HG03439 (cell line): ENCODE data around the gene FRAS1.
"Not testable (repeated sequence)": the region's sequence is repeated elsewhere in the genome, so short reads cannot be mapped to it uniquely, and the experiment has no call there.

Experiments used
- ATAC-seq: cut with Tn5 transposase; IDR thresholded peaks from one replicate; pipeline ENCODE4 v1.9.1; 2021; ENCODE audit warnings: mild to moderate bottlenecking, moderate library complexity; ENCODE audit not compliant: unreplicated experiment

FRAS1 gene

GRCh38 chr4:78418406-78418805 lies 361.3 kb downstream of the FRAS1 start:
- no peak for ATAC-seq

DNA sequence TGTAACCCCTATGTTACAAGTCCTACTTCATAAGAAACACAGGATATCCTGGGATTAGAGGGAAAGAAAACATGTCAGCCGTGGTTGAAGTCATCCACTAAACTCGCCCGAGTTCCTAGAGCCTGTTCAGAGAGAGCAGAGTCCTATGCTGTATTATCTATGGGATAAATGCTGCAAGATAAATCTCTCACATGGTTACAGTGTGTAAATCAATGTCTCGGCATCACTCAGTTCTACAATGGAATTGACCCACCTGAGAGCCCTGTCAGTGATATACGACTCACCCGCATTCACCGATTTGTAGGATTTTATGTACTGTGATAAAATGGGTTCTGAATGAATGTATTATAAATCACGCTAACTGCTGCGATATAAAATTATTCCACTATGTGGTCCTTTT lies 366.7 kb downstream of the FRAS1 start:
- no peak for ATAC-seq

GRCh38 chr4:78424461-78424860 lies 367.3 kb downstream of the FRAS1 start:
- no peak for ATAC-seq

- no peak for ATAC-seq
Observed at GRCh38 chr4:78426972-78427371, 369.8 kb downstream of the FRAS1 start.

DNA sequence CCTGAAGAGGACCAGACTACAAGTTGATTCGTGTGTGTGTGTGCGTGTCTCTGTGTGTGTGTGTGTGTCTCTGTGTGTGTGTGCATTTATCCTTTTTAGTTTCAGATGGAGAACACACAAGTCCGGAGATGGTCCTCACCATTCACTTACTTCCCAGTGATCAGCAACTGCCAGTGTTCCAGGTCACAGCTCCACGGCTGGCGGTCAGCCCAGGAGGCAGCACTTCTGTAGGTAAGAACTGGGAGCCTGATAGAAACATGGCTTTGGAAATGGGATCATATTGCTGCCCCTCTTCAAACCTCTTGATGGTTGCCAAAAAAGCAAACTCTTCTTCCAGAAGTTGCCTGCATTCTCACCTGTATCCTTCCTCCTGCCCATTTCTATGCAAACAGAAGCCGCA lies 371.9 kb downstream of the FRAS1 start:
- no peak for ATAC-seq

DNA sequence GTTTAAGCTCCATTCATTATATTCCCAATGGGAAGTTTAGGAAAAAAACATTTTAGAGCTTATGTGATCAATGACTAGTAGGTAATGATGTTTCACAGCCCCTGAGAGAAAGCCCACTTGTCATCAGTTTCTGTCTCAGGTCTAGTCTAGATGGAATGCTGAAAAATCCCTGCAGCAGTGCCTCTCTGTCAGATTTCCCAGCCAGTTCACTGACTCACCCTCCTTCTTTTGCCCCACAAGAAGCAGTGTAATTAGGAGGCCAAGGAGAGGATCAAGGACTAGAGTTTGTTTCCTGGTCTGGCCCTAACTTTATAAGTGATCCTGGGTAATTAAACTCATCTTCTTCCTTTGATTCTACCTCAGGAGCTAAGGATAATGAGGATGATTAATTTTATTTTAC lies 375.8 kb downstream of the FRAS1 start:
- no peak for ATAC-seq

DNA sequence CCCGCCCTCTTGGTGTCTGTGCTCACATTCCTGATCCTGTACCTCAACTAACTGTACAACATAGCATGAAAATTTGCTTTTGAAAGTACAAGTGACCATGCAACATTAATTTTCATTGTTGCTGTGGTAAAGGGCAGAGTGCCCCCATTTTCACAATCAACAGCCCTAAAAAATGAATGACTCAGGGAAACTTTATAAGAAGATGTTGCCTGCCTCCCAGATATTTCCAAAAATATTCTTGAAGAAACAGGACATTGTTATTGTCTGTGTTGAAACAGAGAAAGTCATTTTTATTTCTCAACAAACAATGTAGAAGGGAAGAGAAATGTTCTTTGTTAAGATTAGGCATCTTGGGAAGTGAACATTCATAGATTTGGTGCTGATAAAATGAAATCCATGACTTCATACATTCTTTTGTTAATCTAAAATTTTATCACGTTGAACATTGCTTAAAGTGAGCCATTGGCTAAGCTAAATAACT lies 380.5 kb downstream of the FRAS1 start:
- no peak for ATAC-seq

DNA sequence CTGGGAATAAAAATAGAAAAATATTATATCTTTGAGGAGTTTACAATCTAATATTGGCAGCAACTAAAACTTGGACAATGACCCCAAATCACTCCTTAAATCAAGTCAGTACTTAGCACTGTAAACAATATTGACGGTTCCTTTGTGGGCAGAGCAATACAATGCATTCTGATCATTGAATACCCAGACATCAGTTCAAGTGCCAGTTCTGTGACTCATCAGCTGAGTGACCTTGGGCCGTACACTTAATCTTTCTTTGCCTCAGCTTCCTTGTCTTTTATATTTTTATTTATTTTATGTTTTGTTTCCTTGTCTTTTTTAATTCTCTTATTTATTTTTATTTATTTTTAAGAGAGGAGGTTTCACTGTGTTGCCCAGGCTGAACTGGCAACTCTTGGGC lies 382.2 kb downstream of the FRAS1 start:
- ATAC-seq: no peak

- ATAC-seq: no peak
Observed at GRCh38 chr4:78441756-78442155, 384.6 kb downstream of the FRAS1 start.

DNA sequence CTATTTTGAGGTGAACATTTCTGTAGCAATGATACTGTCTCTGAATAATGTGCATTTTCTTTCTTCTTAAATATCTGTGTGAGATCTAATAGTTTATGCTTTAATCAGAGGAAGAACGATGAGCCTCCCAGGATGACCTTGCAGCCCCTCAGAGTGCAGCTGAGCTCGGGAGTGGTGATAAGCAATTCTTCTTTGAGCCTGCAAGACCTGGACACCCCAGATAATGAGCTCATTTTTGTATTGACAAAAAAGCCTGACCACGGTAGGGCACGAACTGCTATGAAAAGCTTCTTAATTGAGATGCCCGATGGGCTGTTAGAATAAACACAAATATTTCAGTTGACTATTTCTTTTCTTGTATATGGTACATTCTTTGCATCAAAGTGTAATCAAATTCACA lies 389.5 kb downstream of the FRAS1 start:
- ATAC-seq: no peak

DNA sequence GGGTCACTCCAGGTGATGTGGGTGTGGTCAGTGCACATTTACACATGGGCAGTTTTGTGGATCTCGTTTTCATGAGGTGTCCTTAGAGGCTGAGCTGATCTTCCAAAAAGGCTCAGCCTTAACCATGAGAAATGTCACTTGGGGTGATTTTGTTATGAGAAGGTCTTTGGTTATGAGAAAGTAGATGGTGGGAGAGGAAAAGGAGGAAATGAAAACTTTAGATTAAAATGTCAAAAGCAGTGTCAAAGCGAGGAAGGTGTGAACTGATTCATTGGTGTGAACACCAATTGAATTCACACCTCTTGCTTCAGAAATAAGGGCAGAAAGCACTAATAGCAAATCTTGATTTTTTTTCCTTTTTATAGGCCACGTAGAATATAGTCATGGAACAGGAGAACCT lies 394.3 kb downstream of the FRAS1 start:
- no peak for ATAC-seq

- no peak for ATAC-seq
Observed at GRCh38 chr4:78454016-78454415, 396.9 kb downstream of the FRAS1 start.

DNA sequence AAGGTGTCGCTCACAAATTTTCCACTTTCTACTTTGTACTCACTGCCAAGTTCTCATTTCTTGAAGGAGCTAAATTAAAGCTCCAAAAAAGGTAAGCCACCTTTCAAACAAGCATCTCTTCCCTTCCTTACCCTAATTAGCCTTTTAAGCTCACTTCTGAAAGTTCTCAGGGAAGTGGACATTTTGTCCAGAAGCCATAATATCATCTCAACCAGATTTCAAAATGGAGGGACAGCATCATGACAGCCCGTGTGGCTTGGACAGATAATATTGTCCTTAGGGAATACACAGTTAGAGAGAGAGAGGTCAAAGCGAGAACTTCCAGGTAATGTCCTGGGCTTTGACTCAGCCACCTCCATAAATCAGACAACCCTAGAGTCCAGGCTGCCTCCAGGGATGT lies 400.6 kb downstream of the FRAS1 start:
- ATAC-seq: no peak

GRCh38 chr4:78459327-78459726 lies 402.2 kb downstream of the FRAS1 start:
- ATAC-seq: no peak

DNA sequence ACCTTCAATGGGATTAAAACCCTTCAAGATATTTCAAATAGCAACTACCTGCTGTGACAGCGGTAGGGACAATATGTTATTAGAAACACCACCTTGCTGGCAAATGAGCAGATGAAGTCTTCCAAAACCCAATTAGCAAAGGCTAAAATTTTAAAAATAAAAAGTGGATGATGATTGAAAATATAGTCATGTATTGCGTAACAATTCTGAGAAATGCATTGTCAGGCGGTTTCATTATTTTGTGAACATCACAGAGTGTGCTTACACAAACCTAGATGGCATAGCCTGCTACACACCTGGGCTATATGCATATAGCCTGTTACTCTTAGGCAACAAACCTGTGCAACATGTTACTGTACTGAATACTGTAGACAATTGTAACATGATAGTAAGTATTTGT lies 403.2 kb downstream of the FRAS1 start:
- ATAC-seq: no peak

- no peak for ATAC-seq
Observed at GRCh38 chr4:78464265-78464664, 407.1 kb downstream of the FRAS1 start.

DNA sequence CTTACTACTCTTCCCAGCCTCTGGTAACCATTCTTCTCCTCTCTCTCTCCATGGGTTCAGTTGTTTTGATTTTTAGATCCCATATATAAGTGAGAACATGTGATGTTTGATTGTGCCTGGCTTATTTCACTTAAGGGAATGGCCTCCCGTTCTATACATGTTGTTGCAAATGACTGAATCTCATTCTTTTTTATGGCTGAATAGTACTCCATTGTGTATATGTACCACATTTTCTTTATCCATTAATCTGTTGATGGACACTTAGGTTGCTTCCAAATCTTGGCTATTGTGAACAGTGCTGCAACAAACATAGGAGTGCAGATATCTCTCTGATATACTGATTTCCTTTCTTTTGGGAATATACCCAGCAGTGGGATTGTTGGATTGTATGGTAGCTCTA lies 410.1 kb downstream of the FRAS1 start:
- ATAC-seq: not testable (repeated sequence)

- ATAC-seq: no peak
Observed at GRCh38 chr4:78468272-78468671, 411.1 kb downstream of the FRAS1 start.

- no peak for ATAC-seq
Observed at GRCh38 chr4:78476108-78476704, 419.1 kb downstream of the FRAS1 start.

DNA sequence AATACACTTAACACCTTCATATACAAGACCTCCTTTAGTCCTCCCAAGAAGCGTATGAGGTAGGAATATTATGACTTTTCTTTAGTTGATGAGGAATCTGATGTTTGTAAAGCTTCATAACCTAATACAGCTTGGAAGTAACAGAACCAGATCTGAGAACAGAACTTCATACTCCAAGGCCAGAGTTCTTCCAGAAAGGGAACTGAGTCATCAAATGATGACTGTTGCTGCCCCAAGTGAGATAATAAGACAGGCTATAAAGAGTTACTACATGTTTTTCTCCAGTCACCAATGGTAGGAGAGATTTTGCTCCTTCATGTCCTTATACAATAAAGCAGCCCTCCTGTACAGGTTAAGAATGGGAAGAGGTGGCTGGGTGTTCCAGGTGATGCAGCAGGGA lies 420.2 kb downstream of the FRAS1 start:
- no peak for ATAC-seq

GRCh38 chr4:78478523-78478922 lies 421.4 kb downstream of the FRAS1 start:
- no peak for ATAC-seq

DNA sequence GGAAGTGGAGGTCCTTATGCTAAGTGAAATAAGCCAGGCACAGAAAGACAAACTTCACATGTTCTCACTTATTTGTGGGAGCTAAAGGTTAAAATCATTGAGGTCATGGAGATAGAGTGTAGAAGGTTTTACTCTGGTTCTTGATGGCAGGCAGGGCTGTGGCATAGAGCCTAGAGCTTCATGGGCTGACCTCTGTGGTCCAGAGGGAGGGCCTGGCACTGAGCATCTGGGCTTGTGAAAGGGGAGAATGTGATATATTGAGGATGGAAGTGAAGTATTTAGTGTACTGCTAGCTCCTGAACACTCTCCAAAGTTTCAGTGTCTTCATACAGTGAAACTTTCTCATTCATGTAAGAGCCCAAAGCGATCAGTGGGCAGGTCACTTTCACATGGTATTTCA lies 423.2 kb downstream of the FRAS1 start:
- no peak for ATAC-seq

GRCh38 chr4:78481180-78481579 lies 424.1 kb downstream of the FRAS1 start:
- no peak for ATAC-seq
